DND-41 (cell line): ENCODE results near the gene ZNF717.

Source experiments
- EZH2 ChIP-seq: IDR thresholded peaks from 3 replicates; pipeline ENCODE4 v1.6.1; 2012; ENCODE audit warnings: borderline replicate concordance, low read depth, mild to moderate bottlenecking, moderate library complexity, low read length, inconsistent platforms; ENCODE audit not compliant: severe bottlenecking
- TF ChIP-seq, protein P1 (sequence below): IDR thresholded peaks from 2 replicates; pipeline ENCODE4 v1.5.1; 2012; ENCODE audit warnings: borderline replicate concordance, low read length, moderate library complexity, mild to moderate bottlenecking; ENCODE audit not compliant: poor library complexity, severe bottlenecking; ENCODE audit errors: extremely low read depth

DNA sequence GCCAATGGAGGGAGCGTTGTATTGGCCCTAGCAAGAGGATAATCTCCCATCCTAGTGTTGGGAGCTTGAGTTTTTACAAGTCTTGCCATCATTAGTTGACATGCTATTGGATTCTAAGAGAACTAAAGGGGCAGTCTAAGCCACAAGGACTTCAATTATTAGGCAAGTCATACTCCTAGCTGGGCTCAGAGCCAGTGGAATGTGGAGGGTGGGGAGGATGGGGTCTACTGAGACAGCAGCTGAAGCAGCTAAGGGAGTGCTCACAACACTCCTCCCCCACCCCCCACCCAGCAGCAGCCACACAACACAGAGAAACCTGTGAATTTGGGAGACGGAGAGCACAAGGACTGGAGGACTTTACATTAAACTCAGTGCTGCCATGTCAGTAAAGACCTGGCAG, 93.3 kb downstream of the ZNF717 start:
- TF ChIP-seq, protein P1, sequence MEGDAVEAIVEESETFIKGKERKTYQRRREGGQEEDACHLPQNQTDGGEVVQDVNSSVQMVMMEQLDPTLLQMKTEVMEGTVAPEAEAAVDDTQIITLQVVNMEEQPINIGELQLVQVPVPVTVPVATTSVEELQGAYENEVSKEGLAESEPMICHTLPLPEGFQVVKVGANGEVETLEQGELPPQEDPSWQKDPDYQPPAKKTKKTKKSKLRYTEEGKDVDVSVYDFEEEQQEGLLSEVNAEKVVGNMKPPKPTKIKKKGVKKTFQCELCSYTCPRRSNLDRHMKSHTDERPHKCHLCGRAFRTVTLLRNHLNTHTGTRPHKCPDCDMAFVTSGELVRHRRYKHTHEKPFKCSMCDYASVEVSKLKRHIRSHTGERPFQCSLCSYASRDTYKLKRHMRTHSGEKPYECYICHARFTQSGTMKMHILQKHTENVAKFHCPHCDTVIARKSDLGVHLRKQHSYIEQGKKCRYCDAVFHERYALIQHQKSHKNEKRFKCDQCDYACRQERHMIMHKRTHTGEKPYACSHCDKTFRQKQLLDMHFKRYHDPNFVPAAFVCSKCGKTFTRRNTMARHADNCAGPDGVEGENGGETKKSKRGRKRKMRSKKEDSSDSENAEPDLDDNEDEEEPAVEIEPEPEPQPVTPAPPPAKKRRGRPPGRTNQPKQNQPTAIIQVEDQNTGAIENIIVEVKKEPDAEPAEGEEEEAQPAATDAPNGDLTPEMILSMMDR, result no peak
- no peak for TF ChIP-seq EZH2
